BE2C (cell line): ENCODE measurements around the gene ZSCAN16. TPM values are rescaled to one million over a fixed set of nuclear protein-coding genes. Genes with fewer than 3 reads are reported as not detected.
"Not testable (repeated sequence)": the region's sequence is repeated elsewhere in the genome, so short reads cannot be mapped to it uniquely, and the experiment has no call there.

Experiments
- DNase-seq: peaks from one replicate; pipeline ENCODE4 v3.0.0-alpha.2; 2020
- H3K27me3 ChIP-seq: fragments of 250-450 bp; sonication (Bioruptor Pico); 2 replicates; pipeline ENCODE4 v1.5.1; 2020; ENCODE audit warnings: mild to moderate bottlenecking
- H3K36me3 ChIP-seq: fragments of 250-450 bp; sonication (Bioruptor Pico); 2 replicates; pipeline ENCODE4 v1.5.1; 2020; ENCODE audit warnings: mild to moderate bottlenecking
- H3K4me1 ChIP-seq: fragments of 250-450 bp; sonication (Bioruptor Pico); 2 replicates; pipeline ENCODE4 v1.5.1; 2020
- H3K4me3 ChIP-seq: 2 replicates; pipeline ENCODE4 v1.5.1; 2011; ENCODE audit warnings: low read depth, low read length
- H3K9me3 ChIP-seq: fragments of 250-450 bp; sonication (Bioruptor Pico); 2 replicates; pipeline ENCODE4 v1.5.1; 2020
- polyA plus RNA-seq: library from polyadenylated mRNA; unstranded; fragments of >200 nt; gene quantifications from one replicate; pipeline ENCODE4 v1.2.1, GENCODE V29; 2012; ENCODE audit warnings: low read depth, missing spikeins; ENCODE audit not compliant: insufficient read length, insufficient read depth
- TF ChIP-seq, protein P1 (sequence below): IDR thresholded peaks from 2 replicates; pipeline ENCODE4 v1.5.1; 2012; ENCODE audit warnings: mild to moderate bottlenecking, low read depth, low read length

Gene ZSCAN16
- polyA plus RNA-seq, result 5.3 TPM

DNA sequence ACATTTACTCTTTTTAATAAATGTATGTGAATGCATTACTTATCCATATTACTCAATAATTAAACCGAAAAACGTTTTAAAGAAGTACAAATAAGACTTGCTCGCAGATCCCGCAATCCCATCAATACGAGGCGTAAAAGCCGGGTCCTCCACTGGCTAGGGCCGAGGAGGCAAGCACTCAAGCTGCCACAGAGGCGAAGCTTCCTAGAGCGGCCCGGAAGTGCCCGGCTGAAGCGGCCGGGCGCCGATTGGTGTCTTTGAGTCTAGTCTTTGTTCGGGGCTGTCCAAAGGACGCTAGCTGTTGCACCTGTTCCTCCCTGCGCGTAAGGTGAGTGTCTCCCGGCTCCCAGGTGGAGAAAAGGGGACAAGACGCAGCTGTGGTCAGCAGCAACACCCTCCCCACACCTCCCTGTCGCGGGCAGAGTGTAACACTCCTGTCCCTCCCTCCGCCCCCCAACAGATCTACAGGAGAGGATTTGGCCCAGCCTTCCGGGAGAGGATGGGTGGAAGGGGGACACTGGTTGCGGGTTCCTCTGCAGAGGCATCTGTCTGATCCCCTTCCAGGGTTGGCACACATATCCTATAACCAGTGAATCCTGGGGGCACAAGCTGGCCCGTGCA is at the start of gene ZSCAN16:
TSS of gene ZSCAN16 (plus strand) at position 260 of the 621 bp plus-strand sequence. CDS start 835 bp downstream, outside the sequence.
- H3K36me3 ChIP-seq, result peaks cover 12% of the 10 kb centered on the region

DNA sequence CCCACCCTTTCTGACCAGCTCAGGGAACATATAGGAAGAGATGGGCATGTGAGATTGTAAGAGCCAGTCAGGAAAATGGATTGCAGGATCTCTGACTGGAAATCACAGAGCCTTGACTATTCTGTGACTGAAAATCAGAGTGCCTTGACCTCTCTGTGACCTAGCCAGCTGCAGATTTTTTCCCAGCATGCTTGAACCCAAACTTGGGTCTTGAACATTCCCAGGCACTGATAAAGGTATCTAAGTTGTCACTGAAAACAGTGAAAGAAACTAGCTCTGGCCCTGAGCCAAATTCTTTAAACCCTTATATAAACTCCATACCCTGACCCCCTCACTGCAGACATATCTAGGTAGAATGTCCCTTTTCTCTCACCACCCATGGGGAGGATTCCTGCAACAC is 46.4 kb upstream of the ZSCAN16 start:
- no peaks in the 10 kb centered on the region for H3K4me1 ChIP-seq

More for the DNA sequence above, at the start of gene ZSCAN16:
- no peaks in the 10 kb centered on the region for H3K9me3 ChIP-seq
- no peaks in the 10 kb centered on the region for H3K27me3 ChIP-seq
- H3K4me3 ChIP-seq, result peak within 1 kb of the TSS; percentile 87
- TF ChIP-seq, protein P1, sequence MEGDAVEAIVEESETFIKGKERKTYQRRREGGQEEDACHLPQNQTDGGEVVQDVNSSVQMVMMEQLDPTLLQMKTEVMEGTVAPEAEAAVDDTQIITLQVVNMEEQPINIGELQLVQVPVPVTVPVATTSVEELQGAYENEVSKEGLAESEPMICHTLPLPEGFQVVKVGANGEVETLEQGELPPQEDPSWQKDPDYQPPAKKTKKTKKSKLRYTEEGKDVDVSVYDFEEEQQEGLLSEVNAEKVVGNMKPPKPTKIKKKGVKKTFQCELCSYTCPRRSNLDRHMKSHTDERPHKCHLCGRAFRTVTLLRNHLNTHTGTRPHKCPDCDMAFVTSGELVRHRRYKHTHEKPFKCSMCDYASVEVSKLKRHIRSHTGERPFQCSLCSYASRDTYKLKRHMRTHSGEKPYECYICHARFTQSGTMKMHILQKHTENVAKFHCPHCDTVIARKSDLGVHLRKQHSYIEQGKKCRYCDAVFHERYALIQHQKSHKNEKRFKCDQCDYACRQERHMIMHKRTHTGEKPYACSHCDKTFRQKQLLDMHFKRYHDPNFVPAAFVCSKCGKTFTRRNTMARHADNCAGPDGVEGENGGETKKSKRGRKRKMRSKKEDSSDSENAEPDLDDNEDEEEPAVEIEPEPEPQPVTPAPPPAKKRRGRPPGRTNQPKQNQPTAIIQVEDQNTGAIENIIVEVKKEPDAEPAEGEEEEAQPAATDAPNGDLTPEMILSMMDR, result no peak
- H3K4me1 ChIP-seq, result no peaks in the 10 kb centered on the region
- peak; percentile 89 for DNase-seq

DNA sequence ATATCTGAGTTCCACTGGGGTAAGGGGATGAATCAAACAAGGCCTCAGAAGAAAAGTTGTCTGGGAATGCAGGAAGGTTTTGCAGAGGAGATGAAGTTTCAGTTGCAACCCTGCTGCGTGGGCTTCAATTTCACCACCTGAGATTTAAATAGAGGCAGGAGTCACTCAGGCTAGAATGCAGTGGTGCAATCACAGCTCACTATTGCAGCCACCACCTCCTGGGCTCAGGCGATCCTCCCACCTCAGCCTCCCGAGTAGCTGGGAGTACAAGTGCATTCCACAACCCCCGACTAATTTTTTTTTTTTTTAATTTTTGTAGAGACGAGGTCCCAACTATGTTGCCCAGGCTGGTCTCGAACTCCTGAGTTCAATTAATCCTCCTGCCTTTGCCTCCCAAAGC is 45.6 kb upstream of the ZSCAN16 start:
- TF ChIP-seq, protein P1, result no peak
- Histone ChIP-seq H3K4me1 (no peaks in the 10 kb centered on the region), H3K27me3 (peaks cover under 1% of the 10 kb centered on the region; the same call in 1 of the 2 replicates), H3K4me3 (no peak overlapping the region), H3K36me3 (no peaks in the 10 kb centered on the region), H3K9me3 (no peaks in the 10 kb centered on the region)
- no peak for DNase-seq

More for the DNA sequence above, 46.4 kb upstream of the ZSCAN16 start:
- no peaks in the 10 kb centered on the region for H3K36me3 ChIP-seq
- no peak for DNase-seq
- peaks cover 8% of the 10 kb centered on the region for H3K27me3 ChIP-seq
- H3K4me3 ChIP-seq, result no peak overlapping the region
- TF ChIP-seq, protein P1, result no peak
- H3K9me3 ChIP-seq, result no peaks in the 10 kb centered on the region

DNA sequence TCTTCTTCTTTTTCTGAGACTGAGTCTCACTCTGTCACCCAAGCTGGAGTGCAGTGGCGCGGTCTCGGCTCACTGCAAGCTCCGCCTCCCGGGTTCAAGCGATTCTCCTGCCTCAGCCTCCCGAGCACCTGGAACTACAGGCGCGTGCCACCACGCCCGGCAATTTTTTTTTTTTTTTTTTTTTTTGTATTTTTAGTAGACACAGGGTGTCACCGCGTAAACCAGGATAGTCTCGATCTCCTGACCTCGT is 44.1 kb upstream of the ZSCAN16 start, which contains the start of gene ZNF165:
TSS of gene ZNF165 (plus strand) at position 188 of the 250 bp plus-strand sequence. CDS start 4,913 bp downstream, outside the sequence.
- peak within 1 kb of the TSS; percentile 99 for H3K4me3 ChIP-seq
- not testable (repeated sequence) for H3K27me3 ChIP-seq, H3K4me1 ChIP-seq, H3K36me3 ChIP-seq, DNase-seq, H3K9me3 ChIP-seq

DNA sequence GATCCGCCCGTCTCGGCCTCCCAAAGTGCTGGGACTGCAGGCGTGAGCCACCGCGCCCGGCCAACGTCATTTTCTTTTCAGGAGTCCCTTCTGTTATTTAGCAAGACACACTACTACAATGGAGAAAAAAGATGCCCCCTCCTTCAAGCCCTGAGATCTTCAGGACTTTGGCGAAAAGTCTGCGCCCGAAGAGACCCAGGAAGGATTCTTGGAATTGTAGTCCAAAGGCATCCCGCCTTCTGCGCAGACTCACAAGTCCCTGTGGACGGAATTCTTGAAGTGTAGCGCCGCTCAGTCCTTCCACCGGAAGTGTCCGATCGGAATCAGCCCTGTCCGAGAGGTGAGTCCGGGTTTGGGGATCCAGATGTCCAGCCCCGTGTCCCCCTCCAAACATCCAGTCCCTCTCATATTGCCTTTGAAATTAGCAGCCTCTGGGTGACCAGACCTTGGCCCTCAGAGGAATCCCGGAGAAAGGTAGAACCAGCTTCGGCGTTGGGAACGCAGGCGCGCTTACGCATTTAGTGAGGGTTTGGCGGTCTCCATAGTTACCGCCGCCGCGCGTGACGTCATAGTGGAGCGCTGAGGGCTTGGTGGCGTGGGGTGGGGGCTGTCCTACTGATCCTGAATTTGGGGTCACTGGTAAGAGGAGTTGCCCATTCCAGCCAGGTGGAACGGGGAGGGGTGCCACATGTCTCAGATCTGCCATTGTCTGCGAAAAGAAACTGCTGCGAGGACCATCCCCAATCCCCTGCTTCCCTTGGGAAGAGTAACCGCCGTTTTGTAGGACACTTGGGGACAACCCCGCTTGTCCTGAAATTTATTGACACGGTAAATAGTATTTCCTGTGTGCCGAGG is 43.6 kb upstream of the ZSCAN16 start:
- H3K27me3 ChIP-seq, result no peaks in the 10 kb centered on the region
- H3K9me3 ChIP-seq, result no peaks in the 10 kb centered on the region
- H3K4me1 ChIP-seq, result no peaks in the 10 kb centered on the region
- DNase-seq, result peak; percentile 91
- no peaks in the 10 kb centered on the region for H3K36me3 ChIP-seq
- TF ChIP-seq, protein P1, result no peak
- H3K4me3 ChIP-seq, result peak overlapping the region; percentile 99

DNA sequence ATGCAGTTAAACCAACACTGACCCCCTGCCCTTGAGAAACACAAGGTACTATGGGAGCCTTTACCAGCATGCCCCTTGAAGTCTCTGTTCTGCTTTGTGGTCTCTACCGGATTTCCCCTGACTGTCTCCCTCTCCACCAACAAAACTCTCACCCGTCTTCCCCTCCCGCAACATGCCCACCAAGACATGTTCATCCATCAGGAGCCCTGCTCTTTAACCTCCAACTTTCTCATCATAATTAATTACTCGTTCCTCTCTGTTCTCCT is 43.0 kb upstream of the ZSCAN16 start:
- no peaks in the 10 kb centered on the region for H3K4me1 ChIP-seq
- DNase-seq, result no peak

More for the DNA sequence above, 43.0 kb upstream of the ZSCAN16 start:
- TF ChIP-seq, protein P1, result no peak
- H3K27me3 ChIP-seq, result no peaks in the 10 kb centered on the region
- H3K4me3 ChIP-seq, result peak overlapping the region; percentile 99
- H3K9me3 ChIP-seq, result no peaks in the 10 kb centered on the region
- no peaks in the 10 kb centered on the region for H3K36me3 ChIP-seq
